PC-9 (cell line): ENCODE data around the gene MAST1. TPM values are rescaled to one million over a fixed set of nuclear protein-coding genes. Genes with fewer than 3 reads are reported as not detected.

Experiments used
- BruUV-seq: library from RNA; stranded (reverse); fragments of 400-500 nt; replicated peaks from 2 replicates; lab custom pipeline; 2021; lab: Mats Ljungman, UMichigan
- CTCF ChIA-PET: fragments of 300-600 bp; sonication (Branson Sonifier 250); formaldehyde crosslinking; loops from one replicate; lab custom pipeline; 2022; ENCODE audit warnings: antibody characterized with exemption; lab: Charles Lee
- POLR2A ChIA-PET: fragments of 300-600 bp; sonication (Branson Sonifier 250); formaldehyde crosslinking; loops from one replicate; lab custom pipeline; 2022; ENCODE audit warnings: antibody characterized with exemption; ENCODE audit not compliant: unreplicated experiment; lab: Charles Lee
- DNase-seq, 2 experiments: peaks; one replicate each; pipeline versions ENCODE4 v3.0.0 to v3.0.0-alpha.2; 2015 to 2022; ENCODE audit warnings: mixed read lengths in 1 of 2
- H2AFZ ChIP-seq: fragments of 200-600 bp; sonication (generic); 2 replicates; pipeline ENCODE4 v1.8.1; 2017; ENCODE audit warnings: antibody characterized with exemption
- H3F3A ChIP-seq: fragments of 200-600 bp; sonication (generic); 2 replicates; pipeline ENCODE4 v1.8.1; 2017; ENCODE audit warnings: antibody characterized with exemption, mild to moderate bottlenecking, low read depth; ENCODE audit not compliant: insufficient read depth
- H3K27ac ChIP-seq: fragments of 200-600 bp; sonication (generic); 2 replicates; pipeline ENCODE4 v1.6.1; 2016; ENCODE audit warnings: mixed run types
- H3K27me3 ChIP-seq: fragments of 200-600 bp; sonication (generic); 2 replicates; pipeline ENCODE4 v1.6.1; 2016; ENCODE audit warnings: low read depth, mixed run types; ENCODE audit not compliant: insufficient read depth
- H3K36me3 ChIP-seq: fragments of 200-600 bp; sonication (generic); 2 replicates; pipeline ENCODE4 v1.6.1; 2016; ENCODE audit warnings: low read depth, mixed run types
- H3K4me1 ChIP-seq: fragments of 200-600 bp; sonication (generic); replicated peaks from 2 replicates; pipeline ENCODE4 v1.6.1; 2016; ENCODE audit warnings: mixed run types; ENCODE audit not compliant: insufficient read depth
- H3K4me2 ChIP-seq: fragments of 200-600 bp; sonication (generic); 2 replicates; pipeline ENCODE4 v1.6.1; 2017; ENCODE audit warnings: mixed run types
- H3K4me3 ChIP-seq: fragments of 200-600 bp; sonication (generic); 2 replicates; pipeline ENCODE4 v1.6.1; 2016; ENCODE audit warnings: mixed run types
- H3K79me2 ChIP-seq: fragments of 200-600 bp; sonication (generic); 2 replicates; pipeline ENCODE4 v1.6.1; 2017; ENCODE audit warnings: low read depth, mixed run types
- H3K9me2 ChIP-seq: fragments of 200-600 bp; sonication (generic); 2 replicates; pipeline ENCODE4 v1.8.1; 2017; ENCODE audit warnings: mild to moderate bottlenecking; ENCODE audit not compliant: insufficient read depth
- H3K9me3 ChIP-seq: fragments of 200-600 bp; sonication (generic); 2 replicates; pipeline ENCODE4 v1.8.1; 2016; ENCODE audit warnings: low read depth; ENCODE audit not compliant: insufficient read depth
- H4K20me1 ChIP-seq: fragments of 200-600 bp; sonication (generic); 2 replicates; pipeline ENCODE4 v1.8.1; 2017; ENCODE audit not compliant: insufficient read depth
- EZH2 ChIP-seq: fragments of 200-600 bp; sonication (generic); IDR thresholded peaks from 2 replicates; pipeline ENCODE4 v1.8.0; 2017; ENCODE audit warnings: antibody characterized with exemption, low read depth
- intact Hi-C: fragments of 100-400 bp; cut with micrococcal nuclease; formaldehyde crosslinking; loops from one replicate; pipeline ENCODE4 v1.10.0; 2022; ENCODE audit not compliant: unreplicated experiment
- total RNA-seq: library from RNA; stranded (reverse); gene quantifications from 2 replicates; pipeline ENCODE4 v1.2.3, GENCODE V29; 2021
- TF ChIP-seq, protein P1 (sequence below): fragments of 200-600 bp; sonication (generic); conservative IDR thresholded peaks from 2 replicates; pipeline ENCODE4 v1.6.1; 2017; ENCODE audit warnings: mixed run types, antibody characterized with exemption, mild to moderate bottlenecking, moderate library complexity

The MAST1 gene
- total RNA-seq, 1 experiment from 2014 or later, result 11.9 TPM

DNA sequence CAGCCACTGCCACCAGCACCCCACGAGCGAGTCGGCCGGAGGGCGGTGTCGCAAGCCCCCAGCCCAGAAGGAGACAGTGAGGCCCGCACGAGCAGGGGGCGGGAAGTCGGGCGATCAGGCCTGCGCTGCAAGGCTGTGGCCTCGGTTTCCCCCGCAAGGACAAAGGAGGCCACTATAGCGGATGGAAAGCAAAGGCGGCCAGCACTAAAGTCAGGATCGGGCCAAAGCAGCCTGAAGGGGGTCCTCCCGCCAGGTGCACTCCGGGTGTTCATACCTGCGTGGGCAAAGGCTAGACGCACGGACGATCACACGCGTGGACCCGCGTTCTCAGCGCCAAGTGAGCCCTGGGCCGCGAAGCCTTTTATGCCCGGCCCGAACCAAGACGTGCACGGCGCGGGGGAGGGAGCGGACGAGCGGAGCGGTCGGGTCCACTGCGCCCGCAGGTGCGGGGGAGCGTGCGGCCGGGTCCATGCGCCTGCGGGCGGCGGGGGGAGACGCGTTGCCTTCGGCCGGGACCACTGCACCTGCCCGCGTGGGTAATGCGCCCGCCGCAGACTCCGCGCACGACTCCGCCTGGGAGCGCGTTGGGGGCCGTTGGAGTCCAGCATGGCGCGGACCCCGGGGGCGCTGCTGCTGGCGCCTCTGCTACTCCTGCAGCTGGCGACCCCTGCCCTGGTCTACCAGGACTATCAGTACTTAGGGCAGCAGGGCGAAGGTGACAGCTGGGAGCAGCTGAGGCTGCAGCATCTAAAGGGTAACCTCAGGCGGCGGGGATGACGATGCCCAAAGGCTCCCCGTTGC is 36.6 kb upstream of the MAST1 start, which contains the start of the genes PRDX2 and THSD8:
PRDX2 (minus strand) TSS at position 335 of the 801 bp plus-strand sequence. CDS start 539 bp downstream, outside the sequence.
THSD8 (plus strand) TSS at position 604 of the 801 bp plus-strand sequence; CDS start at position 607, 3 bp downstream.
- intact Hi-C loops, result no loop called here
- peak in 1 of 2 experiments; percentile 81 for DNase-seq

DNA sequence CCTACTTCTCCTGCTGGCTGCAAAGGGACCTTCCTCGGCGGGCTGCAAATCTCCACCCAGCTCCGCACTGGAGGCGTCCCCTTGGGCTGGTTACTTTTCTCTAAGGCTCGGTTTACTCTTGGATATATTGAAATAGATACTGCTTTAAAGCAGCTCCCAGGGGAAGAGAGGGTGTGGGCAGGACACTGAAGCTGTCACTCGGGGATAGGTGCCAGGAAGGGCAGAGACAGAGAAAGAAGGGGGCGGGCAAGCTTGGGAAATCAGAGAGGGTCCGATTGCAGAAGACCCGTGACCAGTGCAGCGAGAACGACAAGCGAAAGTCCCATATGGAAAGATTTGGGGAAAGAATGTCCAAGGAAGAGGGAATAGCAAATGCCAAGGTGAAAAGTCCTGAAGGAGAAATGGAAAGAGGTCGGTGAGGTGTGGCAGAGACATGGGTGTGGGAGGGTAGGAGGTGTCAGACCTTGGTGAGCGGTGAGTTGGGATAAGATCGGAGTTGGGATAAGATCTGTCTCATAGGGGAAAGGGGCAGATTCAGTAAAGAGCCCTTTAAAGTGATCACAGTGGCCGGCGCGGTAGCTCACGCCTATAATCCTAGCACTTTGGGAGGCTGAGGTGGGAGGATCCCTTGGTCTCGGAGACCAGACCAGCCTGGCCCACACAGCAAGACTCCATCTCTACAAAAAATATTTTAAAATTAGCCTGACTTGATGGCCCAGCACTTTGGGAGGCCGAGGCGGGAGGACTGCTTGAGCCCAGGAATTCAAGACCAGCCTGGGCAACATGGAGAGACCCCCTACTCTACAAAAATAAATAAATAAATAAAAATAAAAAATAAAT is 35.8 kb upstream of the MAST1 start:
- H3K4me3 ChIP-seq, result peak overlapping the region; percentile 89
- H3K36me3 ChIP-seq, result 0 out of 2 replicates have a peak, but pooled peaks cover 7% of the 10 kb centered on the region
- peak overlapping the region; percentile 95 for H3K4me2 ChIP-seq
- peaks cover 28% of the 10 kb centered on the region for H3K4me1 ChIP-seq
- intact Hi-C loops, result no loop called here
- ChIA-PET POLR2A (no interaction called here), CTCF (no interaction called here)
- H3K9me3 ChIP-seq, result no peaks in the 10 kb centered on the region
- H3K27me3 ChIP-seq, result no peaks in the 10 kb centered on the region
- DNase-seq, result no peak
- no peaks in the 10 kb centered on the region for H3K9me2 ChIP-seq
- no TSS peak for BruUV-seq
- H2AFZ ChIP-seq, result peak overlapping the region; percentile 92
- peaks cover 30% of the 10 kb centered on the region for H3K79me2 ChIP-seq
- peaks cover 46% of the 10 kb centered on the region for H3F3A ChIP-seq
- no peak for TF ChIP-seq EZH2
- TF ChIP-seq, protein P1, sequence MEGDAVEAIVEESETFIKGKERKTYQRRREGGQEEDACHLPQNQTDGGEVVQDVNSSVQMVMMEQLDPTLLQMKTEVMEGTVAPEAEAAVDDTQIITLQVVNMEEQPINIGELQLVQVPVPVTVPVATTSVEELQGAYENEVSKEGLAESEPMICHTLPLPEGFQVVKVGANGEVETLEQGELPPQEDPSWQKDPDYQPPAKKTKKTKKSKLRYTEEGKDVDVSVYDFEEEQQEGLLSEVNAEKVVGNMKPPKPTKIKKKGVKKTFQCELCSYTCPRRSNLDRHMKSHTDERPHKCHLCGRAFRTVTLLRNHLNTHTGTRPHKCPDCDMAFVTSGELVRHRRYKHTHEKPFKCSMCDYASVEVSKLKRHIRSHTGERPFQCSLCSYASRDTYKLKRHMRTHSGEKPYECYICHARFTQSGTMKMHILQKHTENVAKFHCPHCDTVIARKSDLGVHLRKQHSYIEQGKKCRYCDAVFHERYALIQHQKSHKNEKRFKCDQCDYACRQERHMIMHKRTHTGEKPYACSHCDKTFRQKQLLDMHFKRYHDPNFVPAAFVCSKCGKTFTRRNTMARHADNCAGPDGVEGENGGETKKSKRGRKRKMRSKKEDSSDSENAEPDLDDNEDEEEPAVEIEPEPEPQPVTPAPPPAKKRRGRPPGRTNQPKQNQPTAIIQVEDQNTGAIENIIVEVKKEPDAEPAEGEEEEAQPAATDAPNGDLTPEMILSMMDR, result no peak
- H4K20me1 ChIP-seq, result 0 out of 2 replicates have a peak, but pooled peaks cover 5% of the 10 kb centered on the region
- H3K27ac ChIP-seq, result no peak overlapping the region

More for the DNA sequence above, 36.6 kb upstream of the MAST1 start, which contains the start of the genes PRDX2 and THSD8:
- peak within 1 kb of the TSS; percentile 89 for H3K4me3 ChIP-seq
- peaks cover 54% of the 10 kb centered on the region for H3F3A ChIP-seq
- 0 out of 2 replicates have a peak, but pooled peaks cover 5% of the 10 kb centered on the region for H4K20me1 ChIP-seq
- H3K4me1 ChIP-seq, result peaks cover 22% of the 10 kb centered on the region
- ChIA-PET CTCF (interaction anchor here (1.3 kb wide), 1 partner anchor 23 kb away, joined by 3 read pairs; no protein-coding TSS in a partner anchor), POLR2A (interaction anchor here (0.7 kb wide), 1 partner anchor 33 kb away, joined by 3 read pairs; no protein-coding TSS in a partner anchor)
- BruUV-seq, result no TSS peak
- no peaks in the 10 kb centered on the region for H3K9me2 ChIP-seq
- H3K27me3 ChIP-seq, result no peaks in the 10 kb centered on the region
- TF ChIP-seq EZH2, result no peak
- TF ChIP-seq, protein P1, result no peak; the same call in 1 of the 2 replicates
- peak within 1 kb of the TSS; percentile 95 for H3K4me2 ChIP-seq
- H3K27ac ChIP-seq, result no peak within 1 kb of the TSS
- H3K9me3 ChIP-seq, result no peaks in the 10 kb centered on the region
- H3K36me3 ChIP-seq, result 0 out of 2 replicates have a peak, but pooled peaks cover 7% of the 10 kb centered on the region
- H3K79me2 ChIP-seq, result peaks cover 23% of the 10 kb centered on the region
- peak within 1 kb of the TSS; percentile 92 for H2AFZ ChIP-seq

DNA sequence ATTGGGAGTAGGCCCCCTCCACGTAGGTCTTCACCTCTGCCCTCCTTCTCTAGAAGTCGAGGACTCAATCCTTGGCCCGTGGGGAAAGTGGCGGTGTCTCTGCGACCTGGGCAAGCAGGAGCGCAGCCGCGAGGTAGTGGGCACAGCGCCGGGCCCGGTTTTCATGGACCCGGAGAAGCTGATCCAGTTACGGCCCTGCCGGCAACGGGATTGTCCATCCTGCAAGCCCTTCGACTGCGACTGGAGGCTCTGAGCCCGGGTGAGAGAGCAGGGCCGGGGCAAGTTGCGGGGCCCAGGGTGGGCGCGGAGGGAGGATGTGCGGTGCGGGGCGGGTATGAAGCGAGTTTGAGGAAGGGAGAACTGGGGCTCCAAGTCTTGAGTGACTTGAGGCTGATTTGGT is 34.3 kb upstream of the MAST1 start:
- POLR2A ChIA-PET, result no interaction called here
- Histone ChIP-seq H3K4me2 (no peak overlapping the region), H2AFZ (no peak overlapping the region), H3K27ac (no peak overlapping the region), H3K4me1 (peaks cover 29% of the 10 kb centered on the region), H3K4me3 (no peak overlapping the region), H3K79me2 (peaks cover 30% of the 10 kb centered on the region), H3K27me3 (no peaks in the 10 kb centered on the region), H3K36me3 (0 out of 2 replicates have a peak, but pooled peaks cover 7% of the 10 kb centered on the region), H4K20me1 (0 out of 2 replicates have a peak, but pooled peaks cover 5% of the 10 kb centered on the region), H3K9me2 (no peaks in the 10 kb centered on the region), H3F3A (peaks cover 34% of the 10 kb centered on the region), H3K9me3 (no peaks in the 10 kb centered on the region)
- TF ChIP-seq EZH2, result no peak
- TF ChIP-seq, protein P1, result no peak
- no TSS peak for BruUV-seq
- CTCF ChIA-PET, result no interaction called here
- intact Hi-C loops, result no loop called here
- DNase-seq, result no peak
